SK-N-SH (cell line): Measurements from ENCODE around the gene DACT2. TPM values are rescaled to one million over a fixed set of nuclear protein-coding genes. Genes with fewer than 3 reads are reported as not detected.

Source experiments
- CTCF ChIA-PET: fragments of 300-600, 350-600 bp; formaldehyde crosslinking; extraction: SDS; loops from one replicate; lab custom pipeline; 2021; lab: Yijun Ruan, JAX
- POLR2A ChIA-PET: fragments of 350-600 bp; sonication (Branson Sonifier 250); formaldehyde crosslinking; extraction: SDS; loops from one replicate; lab custom pipeline; 2020; ENCODE audit warnings: antibody characterized with exemption, inconsistent platforms; lab: Yijun Ruan, JAX
- DNase-seq: peaks from one replicate; pipeline ENCODE4 v3.0.0; 2012
- H2AFZ ChIP-seq: fragments of 200-600 bp; sonication (generic); 2 replicates; pipeline ENCODE4 v1.8.1; 2016; ENCODE audit warnings: antibody characterized with exemption, mild to moderate bottlenecking, low read depth
- H3F3A ChIP-seq: fragments of 200-600 bp; sonication (generic); replicated peaks from 2 replicates; pipeline ENCODE3; 2016; ENCODE audit warnings: antibody characterized with exemption, mild to moderate bottlenecking; ENCODE audit not compliant: insufficient read depth
- H3K27ac ChIP-seq, 2 experiments: fragments of 200-500 bp in 1 of 2; fragments of 200-600 bp in 1 of 2; sonication (Bioruptor generic) in 1 of 2; sonication (generic), shearing (Covaris generic) in 1 of 2; 2 replicates each; pipeline versions ENCODE4 v1.5.1 to v1.6.1; 2014 to 2016; ENCODE audit warnings: low read depth in 2 of 2, inconsistent platforms in 1 of 2, low read length in 1 of 2, mild to moderate bottlenecking in 1 of 2, mixed read lengths in 1 of 2
- H3K27me3 ChIP-seq: fragments of 200-600 bp; sonication (generic), shearing (Covaris generic); 2 replicates; pipeline ENCODE4 v1.6.1; 2016; ENCODE audit warnings: mixed run types; ENCODE audit not compliant: insufficient read depth
- H3K36me3 ChIP-seq, 2 experiments: fragments of 200-500 bp in 1 of 2; fragments of 200-600 bp in 1 of 2; sonication (Bioruptor generic) in 1 of 2; sonication (generic) in 1 of 2; replicated peaks in 1 of 2; 2 replicates each; pipeline versions ENCODE3 to v1.5.1; 2014 to 2016; ENCODE audit warnings: low read length in 1 of 2, mild to moderate bottlenecking in 1 of 2; ENCODE audit not compliant: insufficient read depth in 2 of 2, control insufficient read depth in 1 of 2
- H3K4me1 ChIP-seq, 2 experiments: fragments of 200-500 bp in 1 of 2; fragments of 200-600 bp in 1 of 2; sonication (Bioruptor generic) in 1 of 2; sonication (generic), shearing (Covaris generic) in 1 of 2; 2 replicates each; pipeline versions ENCODE4 v1.5.1 to v1.6.1; 2014 to 2016; ENCODE audit warnings: low read depth in 1 of 2, low read length in 1 of 2, mixed run types in 1 of 2; ENCODE audit not compliant: insufficient read depth in 2 of 2, control insufficient read depth in 1 of 2
- H3K4me2 ChIP-seq: fragments of 200-600 bp; sonication (generic), shearing (Covaris generic); 2 replicates; pipeline ENCODE4 v1.6.1; 2017; ENCODE audit warnings: mixed run types
- H3K4me3 ChIP-seq, 2 experiments: fragments of 200-500 bp in 1 of 2; fragments of 200-600 bp in 1 of 2; sonication (Bioruptor generic) in 1 of 2; sonication (generic), shearing (Covaris generic) in 1 of 2; 2 replicates each; pipeline versions ENCODE4 v1.5.1 to v1.8.1; 2014 to 2016; ENCODE audit warnings: low read depth in 2 of 2, inconsistent platforms in 1 of 2, low read length in 1 of 2, mild to moderate bottlenecking in 1 of 2, mixed read lengths in 1 of 2, moderate library complexity in 1 of 2
- H3K79me2 ChIP-seq: fragments of 200-600 bp; sonication (generic); 2 replicates; pipeline ENCODE4 v1.8.1; 2017; ENCODE audit warnings: mild to moderate bottlenecking; ENCODE audit not compliant: insufficient read depth
- H3K9ac ChIP-seq: fragments of 200-600 bp; sonication (generic); 2 replicates; pipeline ENCODE4 v1.6.1; 2017; ENCODE audit warnings: mixed run types
- H3K9me2 ChIP-seq: fragments of 200-600 bp; sonication (generic); 2 replicates; pipeline ENCODE4 v1.6.1; 2017; ENCODE audit warnings: mixed run types
- H3K9me3 ChIP-seq: fragments of 200-600 bp; sonication (generic); 2 replicates; pipeline ENCODE4 v1.6.1; 2017; ENCODE audit warnings: mixed run types, mild to moderate bottlenecking, moderate library complexity
- H4K20me1 ChIP-seq: fragments of 200-600 bp; sonication (generic); 2 replicates; pipeline ENCODE4 v1.6.1; 2017; ENCODE audit warnings: mild to moderate bottlenecking, mixed run types; ENCODE audit not compliant: insufficient read depth
- EP300 ChIP-seq, 2 experiments: IDR thresholded peaks; 2 replicates each; pipeline versions ENCODE4 v1.4.0 to v1.6.1; 2012; ENCODE audit warnings: borderline replicate concordance in 1 of 2, low read depth in 1 of 2, low read length in 1 of 2
- EZH2phosphoT487 ChIP-seq: fragments of 200-600 bp; sonication (generic); IDR thresholded peaks from 2 replicates; pipeline ENCODE4 v1.6.1; 2017; ENCODE audit warnings: low read depth, mixed run types, mild to moderate bottlenecking, antibody characterized with exemption, moderate library complexity, borderline replicate concordance
- FOXJ3 ChIP-seq: sonication (generic); formaldehyde crosslinking; IDR thresholded peaks from 2 replicates; pipeline ENCODE4 v1.5.1; 2020; ENCODE audit warnings: mild to moderate bottlenecking, missing genetic modification reagents
- FOXM1 ChIP-seq: IDR thresholded peaks from 2 replicates; pipeline ENCODE4 v1.4.0; 2012; ENCODE audit warnings: low read depth, mild to moderate bottlenecking
- GABPA ChIP-seq: IDR thresholded peaks from 2 replicates; pipeline ENCODE4 v1.4.0; 2012; ENCODE audit warnings: low read depth, mild to moderate bottlenecking
- GATA2 ChIP-seq: sonication (generic); formaldehyde crosslinking; IDR thresholded peaks from 2 replicates; pipeline ENCODE4 v1.5.0; 2020; ENCODE audit warnings: mild to moderate bottlenecking, missing genetic modification reagents
- JUND ChIP-seq: IDR thresholded peaks from 2 replicates; pipeline ENCODE4 v1.4.0; 2012
- NFIC ChIP-seq: IDR thresholded peaks from 2 replicates; pipeline ENCODE4 v1.4.0; 2012; ENCODE audit warnings: borderline replicate concordance
- NRF1 ChIP-seq: IDR thresholded peaks from 2 replicates; pipeline ENCODE4 v1.6.1; 2012; ENCODE audit warnings: low read depth, mild to moderate bottlenecking, low read length
- PBX3 ChIP-seq: IDR thresholded peaks from 2 replicates; pipeline ENCODE4; 2012
- RAD21 ChIP-seq: IDR thresholded peaks from 2 replicates; pipeline ENCODE4 v1.6.1; 2012; ENCODE audit warnings: mild to moderate bottlenecking, low read length
- RCOR1 ChIP-seq: fragments of 150-350 bp; IDR thresholded peaks from 2 replicates; pipeline ENCODE4 v1.6.1; 2017; ENCODE audit warnings: antibody characterized with exemption, low read length
- RFX5 ChIP-seq: IDR thresholded peaks from 2 replicates; pipeline ENCODE4 v1.6.1; 2012; ENCODE audit warnings: mild to moderate bottlenecking, improper control_type of control experiment, low read length
- RXRA ChIP-seq: IDR thresholded peaks from 2 replicates; pipeline ENCODE4 v1.4.0; 2012; ENCODE audit warnings: low read depth, mild to moderate bottlenecking, borderline replicate concordance
- SMC3 ChIP-seq: IDR thresholded peaks from 2 replicates; pipeline ENCODE4 v1.6.1; 2012; ENCODE audit warnings: low read depth, low read length, improper control_type of control experiment
- TAF1 ChIP-seq: IDR thresholded peaks from 2 replicates; pipeline ENCODE4 v1.6.1; 2012; ENCODE audit warnings: low read depth, mild to moderate bottlenecking, low read length, moderate library complexity, borderline replicate concordance
- TCF12 ChIP-seq: IDR thresholded peaks from 2 replicates; pipeline ENCODE4 v1.4.0; 2012
- USF1 ChIP-seq: IDR thresholded peaks from 2 replicates; pipeline ENCODE4 v1.4.0; 2012; ENCODE audit warnings: low read depth, borderline replicate concordance
- YY1 ChIP-seq: IDR thresholded peaks from 2 replicates; pipeline ENCODE4 v1.4.0; 2012; ENCODE audit warnings: low read depth, mild to moderate bottlenecking
- WGBS: methylation state at CpG from one replicate; pipeline ENCODE4 v1.1.6; 2017; ENCODE audit warnings: low lambda C conversion rate; 5-methylcytosine and 5-hydroxymethylcytosine counted together
- polyA plus RNA-seq, 3 experiments: library from polyadenylated mRNA; depleted of rRNA; stranded (reverse); fragments of >200 nt; gene quantifications; 2 replicates each; pipeline ENCODE4 v1.2.3, GENCODE V29; 2012
- TF ChIP-seq, protein P1 (sequence below): IDR thresholded peaks from 2 replicates; pipeline ENCODE4 v1.4.0; 2012; ENCODE audit warnings: low read depth, borderline replicate concordance
- TF ChIP-seq, protein P2 (sequence below): fragments of 150-350 bp; IDR thresholded peaks from 2 replicates; pipeline ENCODE4 v1.6.1; 2017; ENCODE audit warnings: antibody characterized with exemption, low read length, low read depth, borderline replicate concordance

DACT2 gene
- polyA plus RNA-seq, 1 of the 3 experiments (the other 2 are of a cell fraction): not detected

GRCh38 chr6:168362276-168362990, 42.9 kb upstream of the DACT2 start:
- no peaks in the 10 kb centered on the region for H3K9me3 ChIP-seq
- H3K4me1 ChIP-seq: peaks cover 0 to 2% of the 10 kb centered on the region in 2 experiments; a peak in 1 of 4 replicates
- WGBS: 42% methylated on average over 8 of the region's 10 CpGs
- no peak overlapping the region for H3K27ac ChIP-seq
- H3K36me3 ChIP-seq: no peaks in the 10 kb centered on the region
- no peaks in the 10 kb centered on the region for H3F3A ChIP-seq
- no peak overlapping the region for H3K4me3 ChIP-seq
- POLR2A ChIA-PET: no interaction called here
- no peaks in the 10 kb centered on the region for H3K9me2 ChIP-seq
- H3K79me2 ChIP-seq: no peaks in the 10 kb centered on the region
- H3K27me3 ChIP-seq: no peaks in the 10 kb centered on the region
- H3K9ac ChIP-seq: no peak overlapping the region
- TF ChIP-seq EZH2phosphoT487: no peak
- TF ChIP-seq TCF12: no peak
- no peak for TF ChIP-seq NRF1
- no peak for TF ChIP-seq PBX3
- no peak for TF ChIP-seq FOXM1
- TF ChIP-seq, protein P1, sequence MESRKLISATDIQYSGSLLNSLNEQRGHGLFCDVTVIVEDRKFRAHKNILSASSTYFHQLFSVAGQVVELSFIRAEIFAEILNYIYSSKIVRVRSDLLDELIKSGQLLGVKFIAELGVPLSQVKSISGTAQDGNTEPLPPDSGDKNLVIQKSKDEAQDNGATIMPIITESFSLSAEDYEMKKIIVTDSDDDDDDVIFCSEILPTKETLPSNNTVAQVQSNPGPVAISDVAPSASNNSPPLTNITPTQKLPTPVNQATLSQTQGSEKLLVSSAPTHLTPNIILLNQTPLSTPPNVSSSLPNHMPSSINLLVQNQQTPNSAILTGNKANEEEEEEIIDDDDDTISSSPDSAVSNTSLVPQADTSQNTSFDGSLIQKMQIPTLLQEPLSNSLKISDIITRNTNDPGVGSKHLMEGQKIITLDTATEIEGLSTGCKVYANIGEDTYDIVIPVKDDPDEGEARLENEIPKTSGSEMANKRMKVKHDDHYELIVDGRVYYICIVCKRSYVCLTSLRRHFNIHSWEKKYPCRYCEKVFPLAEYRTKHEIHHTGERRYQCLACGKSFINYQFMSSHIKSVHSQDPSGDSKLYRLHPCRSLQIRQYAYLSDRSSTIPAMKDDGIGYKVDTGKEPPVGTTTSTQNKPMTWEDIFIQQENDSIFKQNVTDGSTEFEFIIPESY: no peak
- no peak for TF ChIP-seq GATA2 (CRISPR knock-in tag)
- no peak for TF ChIP-seq TAF1
- no peak for TF ChIP-seq USF1
- TF ChIP-seq SMC3: no peak
- no peak for TF ChIP-seq JUND
- TF ChIP-seq RAD21: no peak
- TF ChIP-seq, all 33 proteins: peak for 0
- Histone ChIP-seq H2AFZ (no peak overlapping the region), H4K20me1 (no peaks in the 10 kb centered on the region), H3K4me2 (no peak overlapping the region)
- no peak for DNase-seq
- CTCF ChIA-PET: interaction anchor here (1.6 kb wide), 1 partner anchor 463 kb away, joined by 4 read pairs; no protein-coding TSS in a partner anchor

DNA sequence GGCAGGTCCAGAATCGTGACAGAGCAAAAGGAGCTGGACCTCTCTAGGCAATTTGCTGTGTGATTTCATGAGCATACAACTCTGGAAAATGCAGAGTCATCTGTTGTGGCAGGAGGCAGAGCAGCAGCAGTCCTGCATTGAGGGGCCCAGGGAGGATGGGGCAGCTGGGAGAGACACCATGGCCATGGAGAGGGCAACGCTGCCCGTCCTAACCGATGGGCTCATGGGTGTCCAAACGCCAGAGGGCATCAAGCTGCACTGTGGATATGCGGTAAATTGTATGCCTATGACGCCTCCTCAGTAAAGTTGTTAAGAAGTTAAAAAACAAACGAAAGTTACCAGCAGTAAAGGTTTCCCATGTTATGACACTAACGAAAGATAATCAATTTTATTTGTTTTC, 42.2 kb upstream of the DACT2 start:
- TF ChIP-seq GABPA (no peak), RCOR1 (no peak), FOXJ3 (CRISPR knock-in tag) (no peak), NFIC (no peak), RAD21 (no peak), EP300 (IDR thresholded peaks at IDR 0.05; ENCODE audit: borderline replicate concordance in 1 of 2, low read depth in 1 of 2, low read length in 1 of 2) (no peak), PBX3 (no peak), SMC3 (no peak), TAF1 (no peak), RXRA (no peak), JUND (no peak), RFX5 (no peak), TCF12 (no peak), NRF1 (no peak), YY1 (no peak)
- TF ChIP-seq, protein P2, sequence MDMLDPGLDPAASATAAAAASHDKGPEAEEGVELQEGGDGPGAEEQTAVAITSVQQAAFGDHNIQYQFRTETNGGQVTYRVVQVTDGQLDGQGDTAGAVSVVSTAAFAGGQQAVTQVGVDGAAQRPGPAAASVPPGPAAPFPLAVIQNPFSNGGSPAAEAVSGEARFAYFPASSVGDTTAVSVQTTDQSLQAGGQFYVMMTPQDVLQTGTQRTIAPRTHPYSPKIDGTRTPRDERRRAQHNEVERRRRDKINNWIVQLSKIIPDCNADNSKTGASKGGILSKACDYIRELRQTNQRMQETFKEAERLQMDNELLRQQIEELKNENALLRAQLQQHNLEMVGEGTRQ: no peak
- ChIA-PET CTCF (interaction anchor here (0.9 to 1.1 kb wide), 2 partner anchors 13 to 172 kb away, joined by 3 read pairs; no protein-coding TSS in a partner anchor), POLR2A (no interaction called here)
- Histone ChIP-seq H3K4me2 (no peak overlapping the region), H2AFZ (no peak overlapping the region), H3K9me3 (no peaks in the 10 kb centered on the region), H3F3A (no peaks in the 10 kb centered on the region), H3K79me2 (no peaks in the 10 kb centered on the region), H3K4me1 (no peaks in the 10 kb centered on the region), H3K36me3 (no peaks in the 10 kb centered on the region), H3K9me2 (no peaks in the 10 kb centered on the region), H3K4me3 (no peak overlapping the region), H3K27ac (no peak overlapping the region), H4K20me1 (no peaks in the 10 kb centered on the region), H3K27me3 (no peaks in the 10 kb centered on the region), H3K9ac (no peak overlapping the region)
- DNase-seq: no peak
- 28% methylated on average over 9 of the region's 9 CpGs for WGBS
